Liver (tissue), 3 donors: ENCODE results near the gene OSBP2.

Experiments used
- CTCF ChIP-seq: fragments of 150-350 bp; IDR thresholded peaks from 2 replicates; pipeline ENCODE4 v1.5.1; 2017; ENCODE audit warnings: improper control_type of control experiment, low read depth, low read length; ENCODE audit not compliant: missing input control
- HNF4G ChIP-seq: IDR thresholded peaks from 2 replicates; pipeline ENCODE4 v1.6.1; 2016; ENCODE audit warnings: antibody characterized with exemption
- RAD21 ChIP-seq, 2 donors: IDR thresholded peaks; 2 replicates each; pipeline ENCODE4 v1.6.1; 2016; ENCODE audit warnings: antibody characterized with exemption in 2 of 2, mild to moderate bottlenecking in 2 of 2
- donor health status: healthy.
- donor health status: healthy.

- TF ChIP-seq HNF4G (no peak), RAD21 (IDR thresholded peaks at IDR 0.05) (no peak), CTCF (no peak)
Measured at GRCh38 chr22:30892731-30893221, 198.1 kb downstream of the OSBP2 start.
